ENCODE results near the gene NTM. TPM values are rescaled to one million over a fixed set of nuclear protein-coding genes. Genes with fewer than 3 reads are reported as not detected.
"Not testable (repeated sequence)": the region's sequence is repeated elsewhere in the genome, so short reads cannot be mapped to it uniquely, and the experiment has no call there.

The NTM gene
- total and polyA plus RNA-seq, 9 donors: 0.16 to 8.5 (median 0.55) TPM; not detected in 3

- no peaks in the 10 kb centered on the region for H3K4me1 ChIP-seq (ENCODE audit: insufficient read depth)
- no peaks in the 10 kb centered on the region for H3K27me3 ChIP-seq
- no peaks in the 10 kb centered on the region for H3K9me3 ChIP-seq
- TF ChIP-seq EP300 (IDR thresholded peaks at IDR 0.05) (no peak), POLR2A (IDR thresholded peaks at IDR 0.05) (no peak)
- TF ChIP-seq, protein P1, sequence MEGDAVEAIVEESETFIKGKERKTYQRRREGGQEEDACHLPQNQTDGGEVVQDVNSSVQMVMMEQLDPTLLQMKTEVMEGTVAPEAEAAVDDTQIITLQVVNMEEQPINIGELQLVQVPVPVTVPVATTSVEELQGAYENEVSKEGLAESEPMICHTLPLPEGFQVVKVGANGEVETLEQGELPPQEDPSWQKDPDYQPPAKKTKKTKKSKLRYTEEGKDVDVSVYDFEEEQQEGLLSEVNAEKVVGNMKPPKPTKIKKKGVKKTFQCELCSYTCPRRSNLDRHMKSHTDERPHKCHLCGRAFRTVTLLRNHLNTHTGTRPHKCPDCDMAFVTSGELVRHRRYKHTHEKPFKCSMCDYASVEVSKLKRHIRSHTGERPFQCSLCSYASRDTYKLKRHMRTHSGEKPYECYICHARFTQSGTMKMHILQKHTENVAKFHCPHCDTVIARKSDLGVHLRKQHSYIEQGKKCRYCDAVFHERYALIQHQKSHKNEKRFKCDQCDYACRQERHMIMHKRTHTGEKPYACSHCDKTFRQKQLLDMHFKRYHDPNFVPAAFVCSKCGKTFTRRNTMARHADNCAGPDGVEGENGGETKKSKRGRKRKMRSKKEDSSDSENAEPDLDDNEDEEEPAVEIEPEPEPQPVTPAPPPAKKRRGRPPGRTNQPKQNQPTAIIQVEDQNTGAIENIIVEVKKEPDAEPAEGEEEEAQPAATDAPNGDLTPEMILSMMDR (IDR thresholded peaks at IDR 0.05): no peak
- intact Hi-C loops (cut with DNase I): no loop called here
- H3K27ac ChIP-seq: no peak overlapping the region
- no peak for DNase-seq
- H3K4me3 ChIP-seq: no peak overlapping the region
- 90 to 96% (median 96%) methylated on average over 1 of the region's 1 CpG for WGBS, 3 donors
- H3K36me3 ChIP-seq: no peaks in the 10 kb centered on the region
Measured at GRCh38 chr11:132062031-132062430, 691.6 kb downstream of the NTM start.

DNA sequence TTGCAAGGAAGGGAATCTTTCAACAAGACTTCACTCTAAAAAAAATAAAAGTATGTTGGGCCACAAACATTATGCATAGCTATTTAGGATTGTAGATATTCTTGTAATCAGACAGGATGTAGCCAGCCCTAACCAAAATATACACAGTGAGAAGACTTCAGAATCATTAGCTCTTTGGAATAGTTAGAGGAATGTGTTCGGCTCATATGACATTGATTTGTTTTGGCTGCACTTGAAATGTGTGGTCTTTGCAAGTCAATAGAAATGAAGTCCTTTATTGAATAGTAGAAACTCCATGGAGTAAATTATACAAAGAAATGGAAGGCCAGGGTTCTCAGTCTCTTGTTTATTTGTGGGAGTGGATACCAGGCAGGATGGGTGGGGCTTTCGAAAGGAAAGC is 692.1 kb downstream of the NTM start:
- DNase-seq: no peak
- TF ChIP-seq, protein P1 (IDR thresholded peaks at IDR 0.05): no peak
- TF ChIP-seq POLR2A (IDR thresholded peaks at IDR 0.05): no peak
- no peak for TF ChIP-seq EP300 (IDR thresholded peaks at IDR 0.05)
- no peaks in the 10 kb centered on the region for H3K36me3 ChIP-seq
- no peaks in the 10 kb centered on the region for H3K27me3 ChIP-seq
- intact Hi-C loops (cut with DNase I): no loop called here
- no peak overlapping the region for H3K4me3 ChIP-seq
- no peaks in the 10 kb centered on the region for H3K4me1 ChIP-seq (ENCODE audit: insufficient read depth)
- WGBS, 3 donors: 29 to 58% (median 35%) methylated on average over 2 of the region's 2 CpGs
- no peak overlapping the region for H3K27ac ChIP-seq
- H3K9me3 ChIP-seq: no peaks in the 10 kb centered on the region

DNA sequence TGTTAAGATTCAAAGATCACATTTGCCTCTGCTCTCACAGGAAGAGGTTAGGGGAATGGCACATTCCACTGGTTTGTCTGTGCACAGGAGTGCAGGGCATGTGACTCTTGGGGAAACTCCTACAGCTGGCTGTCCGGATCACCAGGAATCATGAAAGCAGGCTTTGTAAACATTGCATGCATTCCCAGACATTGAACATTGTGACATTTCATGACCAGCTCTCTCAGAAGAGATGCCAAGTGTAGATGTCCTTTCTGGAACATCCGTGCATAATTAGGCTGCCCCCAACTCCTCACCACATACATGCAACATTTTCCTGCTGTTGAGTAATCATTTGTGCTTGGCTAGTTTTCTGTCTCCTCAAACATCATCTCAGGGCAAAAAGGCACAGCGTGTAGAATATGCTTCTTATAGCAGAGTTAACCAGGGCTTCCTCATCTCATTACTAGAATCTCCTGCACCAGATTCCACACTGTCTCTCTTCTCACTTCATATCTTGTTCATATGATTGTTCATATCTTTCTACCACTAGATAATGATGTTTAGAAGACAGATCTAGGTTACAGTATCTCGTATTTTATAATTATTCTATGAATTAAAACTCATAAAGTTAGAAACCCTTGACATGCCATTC is 694.7 kb downstream of the NTM start:
- H3K27ac ChIP-seq: no peak overlapping the region
- no peaks in the 10 kb centered on the region for H3K27me3 ChIP-seq
- no peaks in the 10 kb centered on the region for H3K4me1 ChIP-seq (ENCODE audit: insufficient read depth)
- intact Hi-C loops (cut with DNase I): no loop called here
- no peak overlapping the region for H3K4me3 ChIP-seq
- H3K9me3 ChIP-seq: no peaks in the 10 kb centered on the region
- no peak for DNase-seq
- no peaks in the 10 kb centered on the region for H3K36me3 ChIP-seq
- WGBS, 3 donors: 17 to 21% (median 19%) methylated on average over 4 of the region's 4 CpGs
- TF ChIP-seq, protein P1 (IDR thresholded peaks at IDR 0.05): no peak
- TF ChIP-seq EP300 (IDR thresholded peaks at IDR 0.05) (no peak), POLR2A (IDR thresholded peaks at IDR 0.05) (no peak)

DNA sequence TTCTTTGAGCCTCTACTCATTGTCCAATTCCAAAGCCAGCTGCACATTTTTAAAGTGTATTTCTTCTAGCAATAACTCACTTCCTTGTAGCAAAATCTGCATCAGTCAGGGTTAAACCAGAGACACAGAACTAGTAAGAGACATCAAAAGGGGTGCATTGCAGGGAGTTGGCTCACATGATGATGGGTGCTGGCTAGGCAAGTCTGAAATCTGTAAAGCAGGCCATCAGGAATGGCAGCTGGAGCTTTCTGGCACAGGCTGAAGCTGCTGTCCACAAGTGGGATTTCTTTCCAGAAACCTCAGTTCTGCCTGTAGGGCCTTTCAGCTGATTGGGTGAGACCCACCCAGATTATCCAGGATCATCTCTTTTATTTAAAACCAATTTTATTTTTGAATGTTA is 698.1 kb downstream of the NTM start:
- TF ChIP-seq POLR2A (IDR thresholded peaks at IDR 0.05): no peak
- TF ChIP-seq EP300 (IDR thresholded peaks at IDR 0.05): no peak
- TF ChIP-seq, protein P1 (IDR thresholded peaks at IDR 0.05): no peak
- Histone ChIP-seq H3K9me3 (no peaks in the 10 kb centered on the region), H3K27ac (no peak overlapping the region), H3K27me3 (no peaks in the 10 kb centered on the region), H3K4me1 (ENCODE audit: insufficient read depth) (no peaks in the 10 kb centered on the region), H3K4me3 (no peak overlapping the region), H3K36me3 (no peaks in the 10 kb centered on the region)
- intact Hi-C loops (cut with DNase I): no loop called here
- DNase-seq: no peak

- H3K27ac ChIP-seq; intact Hi-C loops (cut with DNase I); H3K4me1 ChIP-seq (ENCODE audit: insufficient read depth); H3K9me3 ChIP-seq; DNase-seq; H3K27me3 ChIP-seq; H3K36me3 ChIP-seq; H3K4me3 ChIP-seq: not testable (repeated sequence)
- 85 to 93% (median 90%) methylated on average over 15 of the region's 15 CpGs for WGBS, 3 donors
Measured at GRCh38 chr11:132069593-132069992, 699.2 kb downstream of the NTM start.

DNA sequence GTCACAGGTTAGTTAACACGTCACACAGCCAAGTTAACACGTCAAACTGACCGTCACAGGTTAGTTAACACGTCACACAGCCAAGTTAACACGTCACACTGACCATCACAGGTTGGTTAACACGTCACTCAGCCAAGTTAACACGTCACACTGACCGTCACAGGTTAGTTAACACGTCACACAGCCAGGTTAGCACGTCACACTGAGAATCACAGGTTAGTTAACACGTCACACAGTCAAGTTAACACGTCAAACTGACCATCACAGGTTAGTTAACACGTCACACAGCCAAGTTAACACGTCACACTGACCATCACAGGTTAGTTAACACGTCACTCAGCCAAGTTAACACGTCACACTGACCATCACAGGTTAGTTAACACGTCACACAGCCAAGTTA is 700.5 kb downstream of the NTM start:
- H3K4me3 ChIP-seq; H3K27me3 ChIP-seq; H3K27ac ChIP-seq; DNase-seq; intact Hi-C loops (cut with DNase I); H3K36me3 ChIP-seq; H3K9me3 ChIP-seq; H3K4me1 ChIP-seq (ENCODE audit: insufficient read depth): not testable (repeated sequence)
- WGBS, 3 donors: 87 to 92% (median 89%) methylated on average over 15 to 17 of the region's 17 CpGs
